Loucy (cell line): ENCODE data around the gene APLN.
A peak's percentile ranks its signal among the peaks of the same experiment; 100 is the strongest.

Source experiments
- H2AFZ ChIP-seq: fragments of 200-600 bp; sonication (generic); 2 replicates; pipeline ENCODE4 v1.6.0; 2016; ENCODE audit warnings: antibody characterized with exemption, mild to moderate bottlenecking, low read length, moderate library complexity
- H3F3A ChIP-seq: fragments of 200-600 bp; 2 replicates; pipeline ENCODE4 v1.6.0; 2016; ENCODE audit warnings: antibody characterized with exemption, low read depth, mild to moderate bottlenecking
- H3K27me3 ChIP-seq: fragments of 200-600 bp; sonication (generic); 2 replicates; pipeline ENCODE4 v1.6.1; 2014; ENCODE audit warnings: low read length, mild to moderate bottlenecking; ENCODE audit not compliant: insufficient read depth, poor library complexity, severe bottlenecking
- H3K36me3 ChIP-seq: fragments of 200-600 bp; sonication (generic); 2 replicates; pipeline ENCODE4 v1.6.1; 2016; ENCODE audit warnings: low read length; ENCODE audit not compliant: insufficient read depth
- H3K4me1 ChIP-seq: fragments of 200-600 bp; sonication (generic); 2 replicates; pipeline ENCODE4 v1.5.1; 2014; ENCODE audit warnings: low read length, mild to moderate bottlenecking; ENCODE audit not compliant: insufficient read depth, poor library complexity, severe bottlenecking
- H3K4me2 ChIP-seq: fragments of 200-600 bp; sonication (generic); 2 replicates; pipeline ENCODE4 v1.6.0; 2014; ENCODE audit warnings: antibody characterized with exemption, low read length, low read depth, mild to moderate bottlenecking; ENCODE audit not compliant: poor library complexity, severe bottlenecking
- H3K4me3 ChIP-seq: fragments of 200-600 bp; sonication (generic); 2 replicates; pipeline ENCODE4 v1.5.1; 2014; ENCODE audit warnings: low read length, mild to moderate bottlenecking, mixed read lengths; ENCODE audit not compliant: poor library complexity, severe bottlenecking
- H3K79me2 ChIP-seq: fragments of 200-600 bp; sonication (generic); 2 replicates; pipeline ENCODE4 v1.6.1; 2014; ENCODE audit warnings: low read length; ENCODE audit not compliant: insufficient read depth
- H3K9ac ChIP-seq: fragments of 200-600 bp; sonication (generic); 2 replicates; pipeline ENCODE4 v1.6.0; 2014; ENCODE audit warnings: mild to moderate bottlenecking, low read depth, low read length, moderate library complexity; ENCODE audit not compliant: poor library complexity, severe bottlenecking
- H3K9me2 ChIP-seq: fragments of 200-600 bp; sonication (generic); replicated peaks from 2 replicates; pipeline ENCODE4 v1.6.1; 2016; ENCODE audit warnings: low read depth, low read length, mixed read lengths
- H3K9me3 ChIP-seq: fragments of 200-600 bp; sonication (generic); 2 replicates; pipeline ENCODE4 v1.6.1; 2014; ENCODE audit warnings: mild to moderate bottlenecking, antibody characterized with exemption, low read length, low read depth; ENCODE audit not compliant: insufficient read depth
- H4K20me1 ChIP-seq: fragments of 200-600 bp; sonication (generic); 2 replicates; pipeline ENCODE4 v1.6.0; 2014; ENCODE audit warnings: antibody characterized with exemption, low read length, mild to moderate bottlenecking; ENCODE audit not compliant: insufficient read depth, poor library complexity, severe bottlenecking
- CTCF ChIP-seq: fragments of 200-600 bp; sonication (generic); conservative IDR thresholded peaks from 2 replicates; pipeline ENCODE4 v1.5.1; 2014; ENCODE audit warnings: mild to moderate bottlenecking, antibody characterized with exemption, low read length
- EZH2phosphoT487 ChIP-seq: fragments of 200-600 bp; IDR thresholded peaks from 2 replicates; pipeline ENCODE4 v1.6.1; 2018; ENCODE audit warnings: antibody characterized with exemption, mild to moderate bottlenecking, moderate library complexity, borderline replicate concordance

The APLN gene

GRCh38 chrX:129654652-129655546, at the start of gene APLN:
APLN (minus strand) TSS chrX:129654956; CDS start chrX:129654630, 326 bp downstream.
- Histone ChIP-seq H3K79me2 (no peaks in the 10 kb centered on the region), H3K4me1 (peaks cover 4% of the 10 kb centered on the region), H3K4me2 (peak within 1 kb of the TSS; percentile 76), H3K4me3 (peak within 1 kb of the TSS; percentile 68), H3K9ac (no peak within 1 kb of the TSS), H3F3A (no peaks in the 10 kb centered on the region), H3K27me3 (no peaks in the 10 kb centered on the region), H4K20me1 (no peaks in the 10 kb centered on the region), H3K36me3 (no peaks in the 10 kb centered on the region), H3K9me3 (no peaks in the 10 kb centered on the region), H2AFZ (peak within 1 kb of the TSS; percentile 77), H3K9me2 (no peaks in the 10 kb centered on the region)
- TF ChIP-seq CTCF (no peak), EZH2phosphoT487 (no peak)

- Histone ChIP-seq H4K20me1 (no peaks in the 10 kb centered on the region), H3K4me1 (no peaks in the 10 kb centered on the region), H3K9me3 (no peaks in the 10 kb centered on the region), H2AFZ (no peak overlapping the region), H3K79me2 (no peaks in the 10 kb centered on the region), H3K36me3 (no peaks in the 10 kb centered on the region), H3K9me2 (no peaks in the 10 kb centered on the region), H3K9ac (no peak overlapping the region), H3K27me3 (no peaks in the 10 kb centered on the region), H3F3A (no peaks in the 10 kb centered on the region), H3K4me3 (no peak overlapping the region), H3K4me2 (no peak overlapping the region)
- TF ChIP-seq EZH2phosphoT487: no peak
- no peak for TF ChIP-seq CTCF
Measured at GRCh38 chrX:129704491-129704890, 49.7 kb upstream of the APLN start.

- no peak overlapping the region for H3K9ac ChIP-seq
- H3K9me3 ChIP-seq: no peaks in the 10 kb centered on the region
- H3K4me2 ChIP-seq: no peak overlapping the region
- H3K36me3 ChIP-seq: no peaks in the 10 kb centered on the region
- no peak overlapping the region for H2AFZ ChIP-seq
- H3K27me3 ChIP-seq: no peaks in the 10 kb centered on the region
- H3K4me3 ChIP-seq: no peak overlapping the region
- no peaks in the 10 kb centered on the region for H3F3A ChIP-seq
- H3K4me1 ChIP-seq: no peaks in the 10 kb centered on the region
- no peaks in the 10 kb centered on the region for H3K9me2 ChIP-seq
- no peaks in the 10 kb centered on the region for H3K79me2 ChIP-seq
- H4K20me1 ChIP-seq: no peaks in the 10 kb centered on the region
- no peak for TF ChIP-seq EZH2phosphoT487
- TF ChIP-seq CTCF: no peak
Measured at GRCh38 chrX:129701624-129702069, 46.9 kb upstream of the APLN start.
